PC-3 (cell line): Measurements from ENCODE around the gene TSKU. TPM values are rescaled to one million over a fixed set of nuclear protein-coding genes. Genes with fewer than 3 reads are reported as not detected.

ENCODE experiments used
- ATAC-seq: fragments of 200-7000 bp; cut with Tn5 transposase; 2 replicates; pipeline ENCODE4 v1.9.1; 2020; ENCODE audit warnings: mild to moderate bottlenecking, moderate library complexity
- BruUV-seq: library from RNA; stranded (reverse); fragments of 400-500 nt; replicated peaks from 2 replicates; lab custom pipeline; 2021; lab: Mats Ljungman, UMichigan
- CTCF ChIA-PET: fragments of 300-600 bp; sonication (Branson Sonifier 250); formaldehyde crosslinking; loops from one replicate; lab custom pipeline; 2022; ENCODE audit warnings: antibody characterized with exemption; lab: Charles Lee
- POLR2A ChIA-PET: fragments of 300-600 bp; sonication (Branson Sonifier 250); formaldehyde crosslinking; loops from one replicate; lab custom pipeline; 2022; ENCODE audit warnings: antibody characterized with exemption; ENCODE audit not compliant: unreplicated experiment; lab: Charles Lee
- DNase-seq: peaks from one replicate; pipeline ENCODE4 v3.0.0-alpha.2; 2015
- H2AFZ ChIP-seq: fragments of 300-600 bp; sonication (generic); 2 replicates; pipeline ENCODE4 v1.6.0; 2016; ENCODE audit warnings: antibody characterized with exemption, low read length
- H3F3A ChIP-seq: fragments of 300-600 bp; sonication (generic); one replicate; pipeline ENCODE4 v1.6.0; 2017; ENCODE audit warnings: antibody characterized with exemption, low read length, control low read depth, mild to moderate bottlenecking; ENCODE audit not compliant: unreplicated experiment
- H3K27ac ChIP-seq: fragments of 300-600 bp; sonication (generic); 2 replicates; pipeline ENCODE4 v1.5.1; 2016; ENCODE audit warnings: mild to moderate bottlenecking, low read length
- H3K27me3 ChIP-seq: fragments of 300-600 bp; sonication (generic); 2 replicates; pipeline ENCODE4 v1.6.1; 2016; ENCODE audit warnings: low read length, mixed read lengths
- H3K36me3 ChIP-seq: fragments of 300-600 bp; sonication (generic); 2 replicates; pipeline ENCODE4 v1.6.1; 2016; ENCODE audit warnings: low read depth, mixed run types, low read length, mixed read lengths
- H3K4me1 ChIP-seq: fragments of 300-600 bp; sonication (generic); 2 replicates; pipeline ENCODE4 v1.5.1; 2016; ENCODE audit warnings: low read length; ENCODE audit not compliant: insufficient read depth
- H3K4me2 ChIP-seq: fragments of 300-600 bp; sonication (generic); 2 replicates; pipeline ENCODE4 v1.6.0; 2016; ENCODE audit warnings: low read length
- H3K4me3 ChIP-seq: fragments of 300-600 bp; sonication (generic); 2 replicates; pipeline ENCODE4 v1.5.1; 2016; ENCODE audit warnings: mild to moderate bottlenecking, low read length, mixed read lengths
- H3K79me2 ChIP-seq: fragments of 300-600 bp; sonication (generic); 2 replicates; pipeline ENCODE4 v1.6.1; 2017; ENCODE audit warnings: low read length, mixed read lengths
- H3K9ac ChIP-seq: fragments of 300-600 bp; sonication (generic); 2 replicates; pipeline ENCODE4 v1.6.0; 2016; ENCODE audit warnings: mild to moderate bottlenecking, low read length
- H3K9me2 ChIP-seq: fragments of 300-600 bp; sonication (generic); replicated peaks from 2 replicates; pipeline ENCODE4 v1.6.1; 2016; ENCODE audit warnings: mixed run types, low read length, mixed read lengths
- H3K9me3 ChIP-seq: fragments of 300-600 bp; sonication (generic); 2 replicates; pipeline ENCODE4 v1.6.1; 2016; ENCODE audit warnings: low read length, mixed read lengths
- H4K20me1 ChIP-seq: fragments of 300-600 bp; sonication (generic); 2 replicates; pipeline ENCODE4 v1.6.1; 2016; ENCODE audit warnings: low read length, mixed read lengths
- EZH2 ChIP-seq: fragments of 300-600 bp; sonication (generic); IDR thresholded peaks from one replicate; pipeline ENCODE4 v1.6.1; 2017; ENCODE audit warnings: antibody characterized with exemption, mild to moderate bottlenecking, low read length; ENCODE audit not compliant: unreplicated experiment
- EZH2phosphoT487 ChIP-seq: fragments of 300-600 bp; sonication (generic); IDR thresholded peaks from 2 replicates; pipeline ENCODE4 v1.6.1; 2018; ENCODE audit warnings: mild to moderate bottlenecking, antibody characterized with exemption, low read length, borderline replicate concordance
- intact Hi-C: fragments of 100-400 bp; cut with micrococcal nuclease; formaldehyde crosslinking; loops from 2 replicates; pipeline ENCODE4 v1.9.0; 2023
- total RNA-seq: library from RNA; depleted of rRNA; stranded (reverse); fragments of >200 nt; gene quantifications from 2 replicates; pipeline ENCODE4 v1.2.3, GENCODE V29; 2014
- TF ChIP-seq, protein P1 (sequence below): fragments of 300-600 bp; sonication (generic); conservative IDR thresholded peaks from 2 replicates; pipeline ENCODE4 v1.5.1; 2017; ENCODE audit warnings: antibody characterized with exemption, low read depth, mild to moderate bottlenecking, low read length

Gene TSKU
- total RNA-seq, 1 experiment from 2014 or later, result 32.1 TPM

DNA sequence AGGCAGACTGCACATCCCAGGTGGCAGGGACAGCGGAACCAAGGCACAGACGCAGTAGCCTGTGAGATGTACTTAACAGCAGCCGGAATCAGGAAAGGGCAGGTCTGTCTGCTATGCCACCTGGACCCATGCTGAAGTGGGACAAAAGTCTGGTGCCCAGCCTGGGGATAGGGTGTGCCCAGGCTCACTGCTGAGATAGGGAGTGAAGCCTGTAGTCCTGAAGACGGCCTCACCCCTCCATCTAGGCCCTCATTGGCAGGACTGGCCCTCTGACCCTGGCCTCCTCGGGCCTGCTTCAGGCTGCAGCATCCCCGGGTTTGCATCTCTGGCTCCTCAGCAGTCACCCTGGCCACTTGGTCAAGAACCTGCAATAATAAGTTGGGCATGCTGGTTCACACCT is 32.4 kb upstream of the TSKU start:
- TF ChIP-seq EZH2phosphoT487, result no peak
- TF ChIP-seq, protein P1, sequence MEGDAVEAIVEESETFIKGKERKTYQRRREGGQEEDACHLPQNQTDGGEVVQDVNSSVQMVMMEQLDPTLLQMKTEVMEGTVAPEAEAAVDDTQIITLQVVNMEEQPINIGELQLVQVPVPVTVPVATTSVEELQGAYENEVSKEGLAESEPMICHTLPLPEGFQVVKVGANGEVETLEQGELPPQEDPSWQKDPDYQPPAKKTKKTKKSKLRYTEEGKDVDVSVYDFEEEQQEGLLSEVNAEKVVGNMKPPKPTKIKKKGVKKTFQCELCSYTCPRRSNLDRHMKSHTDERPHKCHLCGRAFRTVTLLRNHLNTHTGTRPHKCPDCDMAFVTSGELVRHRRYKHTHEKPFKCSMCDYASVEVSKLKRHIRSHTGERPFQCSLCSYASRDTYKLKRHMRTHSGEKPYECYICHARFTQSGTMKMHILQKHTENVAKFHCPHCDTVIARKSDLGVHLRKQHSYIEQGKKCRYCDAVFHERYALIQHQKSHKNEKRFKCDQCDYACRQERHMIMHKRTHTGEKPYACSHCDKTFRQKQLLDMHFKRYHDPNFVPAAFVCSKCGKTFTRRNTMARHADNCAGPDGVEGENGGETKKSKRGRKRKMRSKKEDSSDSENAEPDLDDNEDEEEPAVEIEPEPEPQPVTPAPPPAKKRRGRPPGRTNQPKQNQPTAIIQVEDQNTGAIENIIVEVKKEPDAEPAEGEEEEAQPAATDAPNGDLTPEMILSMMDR, result no peak
- no peak overlapping the region for H3K4me3 ChIP-seq
- no peaks in the 10 kb centered on the region for H3K36me3 ChIP-seq
- ATAC-seq (no peak), DNase-seq (no peak)
- no TSS peak for BruUV-seq
- no peaks in the 10 kb centered on the region for H3K9me2 ChIP-seq
- intact Hi-C loops, result no loop called here
- H3F3A ChIP-seq, result no peaks in the 10 kb centered on the region
- H4K20me1 ChIP-seq, result no peaks in the 10 kb centered on the region
- no peak overlapping the region for H2AFZ ChIP-seq
- H3K4me1 ChIP-seq, result no peaks in the 10 kb centered on the region
- ChIA-PET CTCF (no interaction called here), POLR2A (no interaction called here)
- no peaks in the 10 kb centered on the region for H3K79me2 ChIP-seq
- no peaks in the 10 kb centered on the region for H3K9me3 ChIP-seq
- no peak overlapping the region for H3K9ac ChIP-seq
- no peak overlapping the region for H3K27ac ChIP-seq
- H3K27me3 ChIP-seq, result no peaks in the 10 kb centered on the region
- H3K4me2 ChIP-seq, result no peak overlapping the region

DNA sequence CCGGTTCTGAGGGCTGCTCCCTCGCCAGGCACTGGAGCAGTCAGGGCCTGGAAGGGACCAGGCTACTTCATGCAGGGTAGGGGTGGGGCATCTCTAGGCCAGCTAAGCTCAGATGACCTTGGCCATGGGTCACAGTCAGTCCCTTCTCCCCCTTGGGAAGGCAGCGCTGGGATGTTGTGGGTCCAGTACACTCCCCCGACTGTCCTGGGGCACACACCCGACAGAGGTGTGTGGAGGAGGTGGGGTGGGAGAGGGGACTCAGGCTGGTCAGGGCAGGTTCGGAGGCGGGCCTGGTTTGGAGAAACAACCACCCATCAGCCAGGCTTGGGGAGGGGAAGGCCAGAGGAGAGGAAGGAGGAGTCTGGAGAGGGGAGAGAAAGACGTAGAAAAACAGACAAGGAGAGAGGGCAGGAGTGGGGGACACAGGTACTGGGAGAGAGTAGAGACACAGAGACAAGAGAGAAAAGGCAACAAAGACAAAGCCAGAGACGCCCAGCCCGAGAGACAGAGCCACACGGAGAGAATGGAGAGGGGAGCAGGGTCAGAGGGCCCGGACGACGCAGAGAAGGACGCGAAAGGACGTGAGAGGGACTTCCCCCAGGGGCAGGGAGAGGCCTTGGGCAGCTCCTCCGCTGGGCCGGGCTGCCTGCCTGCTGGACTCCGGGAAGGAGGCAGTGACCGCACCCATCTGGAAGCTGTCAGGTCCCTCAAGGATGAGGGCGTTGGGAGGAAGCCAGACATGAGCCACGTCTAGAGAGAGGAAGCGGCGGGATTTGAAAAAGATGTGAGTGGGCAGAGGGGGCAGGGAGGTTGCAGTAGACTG is 30.6 kb upstream of the TSKU start:
- CTCF ChIA-PET, result no interaction called here
- Histone ChIP-seq H3K27ac (no peak overlapping the region), H3K4me1 (no peaks in the 10 kb centered on the region), H3K36me3 (no peaks in the 10 kb centered on the region), H3K4me2 (no peak overlapping the region), H3K9me3 (no peaks in the 10 kb centered on the region), H3F3A (no peaks in the 10 kb centered on the region), H3K4me3 (no peak overlapping the region), H3K9ac (no peak overlapping the region), H3K9me2 (no peaks in the 10 kb centered on the region), H4K20me1 (no peaks in the 10 kb centered on the region), H3K27me3 (no peaks in the 10 kb centered on the region), H2AFZ (no peak overlapping the region), H3K79me2 (no peaks in the 10 kb centered on the region)
- peak; percentile 24; the same call in 1 of the 2 replicates for ATAC-seq
- POLR2A ChIA-PET, result no interaction called here
- DNase-seq, result no peak
- intact Hi-C loops, result no loop called here
- TF ChIP-seq EZH2phosphoT487, result no peak
- no peak for TF ChIP-seq EZH2
- TF ChIP-seq, protein P1, result no peak
- BruUV-seq, result no TSS peak

DNA sequence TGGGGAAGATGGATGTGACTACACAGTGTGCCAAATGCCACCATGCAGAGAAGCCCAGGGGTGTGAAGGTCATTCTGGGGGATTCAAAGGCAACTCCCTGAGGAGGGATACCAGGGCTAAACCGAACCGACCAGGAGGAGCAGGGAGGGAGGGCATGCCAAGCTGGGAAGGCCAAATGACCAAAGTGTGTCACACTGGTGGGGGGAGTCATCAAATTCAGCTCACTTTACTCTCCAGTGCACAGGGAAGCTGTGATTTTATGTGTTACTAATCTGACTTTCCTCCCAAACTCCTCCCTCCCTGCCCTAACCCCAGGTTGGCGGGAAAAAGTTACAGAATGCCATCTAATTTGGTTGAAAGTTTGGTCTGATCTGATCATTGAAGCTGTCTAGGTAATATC is 29.7 kb upstream of the TSKU start:
- no peaks in the 10 kb centered on the region for H4K20me1 ChIP-seq
- DNase-seq, result no peak
- TF ChIP-seq EZH2 (no peak), EZH2phosphoT487 (no peak)
- TF ChIP-seq, protein P1, result no peak
- no peaks in the 10 kb centered on the region for H3K4me1 ChIP-seq
- CTCF ChIA-PET, result no interaction called here
- H3K36me3 ChIP-seq, result no peaks in the 10 kb centered on the region
- no peak overlapping the region for H3K27ac ChIP-seq
- H3K9ac ChIP-seq, result no peak overlapping the region
- ATAC-seq, result no peak
- no peak overlapping the region for H3K4me2 ChIP-seq
- POLR2A ChIA-PET, result no interaction called here
- H3K27me3 ChIP-seq, result no peaks in the 10 kb centered on the region
- no TSS peak for BruUV-seq
- no peaks in the 10 kb centered on the region for H3F3A ChIP-seq
- H3K9me3 ChIP-seq, result no peaks in the 10 kb centered on the region
- H3K79me2 ChIP-seq, result no peaks in the 10 kb centered on the region
- H3K9me2 ChIP-seq, result no peaks in the 10 kb centered on the region
- no peak overlapping the region for H3K4me3 ChIP-seq
- H2AFZ ChIP-seq, result no peak overlapping the region
- intact Hi-C loops, result no loop called here
